NCI-H2081 (cell line): ENCODE data around the gene HAGHL.
"Not testable (repeated sequence)": the region's sequence is repeated elsewhere in the genome, so short reads cannot be mapped to it uniquely, and the experiment has no call there.

Source experiments
- DNase-seq, 2 experiments: peaks; one replicate each; lab custom pipeline; 2025; lab: John Stamatoyannopoulos, UW

HAGHL gene

GRCh38 chr16:772959-773358 lies 46.1 kb downstream of the HAGHL start:
- no peak for DNase-seq

- DNase-seq: no peak
These were observed 47.4 kb downstream of the HAGHL start for GRCh38 chr16:774086-775001.

GRCh38 chr16:775236-775796 lies 48.4 kb downstream of the HAGHL start:
- no peak for DNase-seq

- not testable (repeated sequence) for DNase-seq
These were observed 49.4 kb downstream of the HAGHL start for GRCh38 chr16:776298-776697.

- no peak for DNase-seq
These were observed 49.9 kb downstream of the HAGHL start for GRCh38 chr16:776824-777223.

- no peak for DNase-seq
These were observed 50.9 kb downstream of the HAGHL start for GRCh38 chr16:777826-778225.

- no peak for DNase-seq
These were observed 51.5 kb downstream of the HAGHL start for GRCh38 chr16:778447-778846.

GRCh38 chr16:778909-779527 lies 52.1 kb downstream of the HAGHL start:
- no peak for DNase-seq
